ENCODE results near the gene XPR1. TPM values are rescaled to one million over a fixed set of nuclear protein-coding genes. Genes with fewer than 3 reads are reported as not detected.

XPR1 gene
- total and polyA plus RNA-seq, 2 of the 8 experiments (the other 6 are each of a cell fraction or from before 2014, with no cell fraction given) = 28.6 to 43.9 TPM

DNA sequence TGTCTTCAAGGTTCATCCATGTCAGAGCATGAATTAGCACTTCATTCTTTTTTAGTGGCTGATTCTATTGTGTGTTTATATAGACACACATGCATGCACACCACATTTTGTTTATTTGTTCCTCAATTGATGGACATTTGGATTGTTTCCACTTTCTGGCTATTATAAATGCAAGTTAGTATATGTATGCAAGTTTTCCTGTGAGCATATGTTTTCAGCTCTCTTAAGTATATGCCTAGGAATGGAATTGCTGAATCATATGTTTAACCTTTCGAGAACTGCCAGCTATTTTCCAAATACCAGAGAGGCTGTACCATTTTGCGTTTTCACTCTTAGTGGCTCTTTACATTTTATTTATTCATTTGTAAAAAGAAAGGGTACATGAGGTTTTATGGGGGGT is 171.0 kb downstream of the XPR1 start:
- Histone ChIP-seq H2BK5ac (ENCODE audit: low read depth, low read length) (no peak overlapping the region), H3K14ac (ENCODE audit: insufficient read length) (no peak overlapping the region), H4K20me1 (replicated peaks in 1 of 2; ENCODE audit: control insufficient read depth in 1 of 2, insufficient read depth in 2 of 2, low read length in 2 of 2) (no peaks in the 10 kb centered on the region), H3K27ac (ENCODE audit: low read depth, low read length) (no peak overlapping the region), H3K23ac (ENCODE audit: insufficient read length) (no peak overlapping the region), H3K4ac (replicated peaks; ENCODE audit: insufficient read length, low read depth, low read length) (no peak overlapping the region), H2AFZ (ENCODE audit: low read length) (no peak overlapping the region), H4K5ac (ENCODE audit: insufficient read length, low read depth, low read length) (no peak overlapping the region), H3K27me3 (replicated peaks in 1 of 4; ENCODE audit: control insufficient read depth in 3 of 4, extremely low read depth in 1 of 4, insufficient read depth in 3 of 4, low read length in 3 of 4) (no peaks in the 10 kb centered on the region), H3K4me2 (ENCODE audit: insufficient read depth in 1 of 2, low read depth in 2 of 2, low read length in 2 of 2) (no peak overlapping the region), H3K18ac (ENCODE audit: extremely low read depth, low read length) (no peak overlapping the region), H3K4me3 (ENCODE audit: extremely low read depth in 1 of 4, insufficient read depth in 2 of 4, low read depth in 3 of 4, low read length in 4 of 4) (no peak overlapping the region), H3K4me1 (replicated peaks in 1 of 4; ENCODE audit: control insufficient read depth in 3 of 4, insufficient read depth in 4 of 4, low read length in 3 of 4) (no peaks in the 10 kb centered on the region), H4K91ac (replicated peaks; ENCODE audit: insufficient read length, low read length) (no peak overlapping the region), H2BK12ac (ENCODE audit: low read depth, low read length) (no peak overlapping the region), H3K9ac (replicated peaks in 1 of 4; ENCODE audit: extremely low read depth in 1 of 4, low read depth in 3 of 4, low read length in 3 of 4) (no peak overlapping the region), H2BK120ac (replicated peaks; ENCODE audit: low read depth, low read length) (no peak overlapping the region), H3K9me3 (ENCODE audit: insufficient read depth in 2 of 2, low read depth in 1 of 2, low read length in 1 of 2) (no peaks in the 10 kb centered on the region), H3K36me3 (ENCODE audit: control insufficient read depth in 2 of 4, insufficient read depth in 4 of 4, low read length in 3 of 4) (no peaks in the 10 kb centered on the region; a peak in 1 of 8 replicates), H3K79me1 (ENCODE audit: low read depth, low read length) (no peaks in the 10 kb centered on the region), H2AK5ac (ENCODE audit: low read depth, low read length) (no peak overlapping the region), H3K23me2 (ENCODE audit: low read depth, low read length) (no peaks in the 10 kb centered on the region), H4K8ac (ENCODE audit: extremely low read depth, insufficient read depth, low read length) (no peak overlapping the region), H3K56ac (replicated peaks; ENCODE audit: insufficient read length, low read depth, low read length) (no peak overlapping the region), H2BK20ac (ENCODE audit: low read length) (no peak overlapping the region), H2BK15ac (ENCODE audit: low read length) (no peak overlapping the region), H3K79me2 (ENCODE audit: control insufficient read depth in 1 of 2, insufficient read depth in 2 of 2, low read length in 2 of 2) (no peaks in the 10 kb centered on the region)
- DNase-seq (ENCODE audit: low read depth in 1 of 2, low spot score in 2 of 2) (no peak), FAIRE-seq (no peak)
- WGBS, 2 experiments (ENCODE audit: extremely low coverage in 1 of 2, insufficient coverage in 1 of 2, insufficient read length in 1 of 2, insufficient replicate concordance in 2 of 2, low coverage in 1 of 2, low lambda C conversion rate in 2 of 2, missing lambda C conversion rate in 1 of 2) = 89% methylated on average over 2 of the region's 2 CpGs; no CpG with 5 or more reads in 1 of the 2 experiments
- TF ChIP-seq, protein P1, sequence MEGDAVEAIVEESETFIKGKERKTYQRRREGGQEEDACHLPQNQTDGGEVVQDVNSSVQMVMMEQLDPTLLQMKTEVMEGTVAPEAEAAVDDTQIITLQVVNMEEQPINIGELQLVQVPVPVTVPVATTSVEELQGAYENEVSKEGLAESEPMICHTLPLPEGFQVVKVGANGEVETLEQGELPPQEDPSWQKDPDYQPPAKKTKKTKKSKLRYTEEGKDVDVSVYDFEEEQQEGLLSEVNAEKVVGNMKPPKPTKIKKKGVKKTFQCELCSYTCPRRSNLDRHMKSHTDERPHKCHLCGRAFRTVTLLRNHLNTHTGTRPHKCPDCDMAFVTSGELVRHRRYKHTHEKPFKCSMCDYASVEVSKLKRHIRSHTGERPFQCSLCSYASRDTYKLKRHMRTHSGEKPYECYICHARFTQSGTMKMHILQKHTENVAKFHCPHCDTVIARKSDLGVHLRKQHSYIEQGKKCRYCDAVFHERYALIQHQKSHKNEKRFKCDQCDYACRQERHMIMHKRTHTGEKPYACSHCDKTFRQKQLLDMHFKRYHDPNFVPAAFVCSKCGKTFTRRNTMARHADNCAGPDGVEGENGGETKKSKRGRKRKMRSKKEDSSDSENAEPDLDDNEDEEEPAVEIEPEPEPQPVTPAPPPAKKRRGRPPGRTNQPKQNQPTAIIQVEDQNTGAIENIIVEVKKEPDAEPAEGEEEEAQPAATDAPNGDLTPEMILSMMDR (IDR thresholded peaks at IDR 0.05; ENCODE audit: control extremely low read depth in 1 of 3, insufficient read depth in 1 of 3, low read depth in 1 of 3, low read length in 3 of 3) = no peak
- no peak for TF ChIP-seq POLR2A (IDR thresholded peaks at IDR 0.05; ENCODE audit: control extremely low read depth in 1 of 2, low read depth in 2 of 2, low read length in 2 of 2)
- no peak for TF ChIP-seq CBX8 (IDR thresholded peaks at IDR 0.05; ENCODE audit: borderline replicate concordance, low read depth, low read length)
- TF ChIP-seq BRCA1 (IDR thresholded peaks at IDR 0.05; ENCODE audit: low read depth, low read length) = no peak
- TF ChIP-seq CTBP2 (IDR thresholded peaks at IDR 0.05; ENCODE audit: borderline replicate concordance, insufficient read depth, insufficient read length, low read length) = no peak
- TF ChIP-seq NANOG (IDR thresholded peaks at IDR 0.05; ENCODE audit: insufficient read depth, low read depth, low read length, poor library complexity, severe bottlenecking) = no peak
- TF ChIP-seq JUND (IDR thresholded peaks at IDR 0.05; ENCODE audit: low read length) = no peak
- TF ChIP-seq JUN (IDR thresholded peaks at IDR 0.05; ENCODE audit: low read depth, low read length) = no peak
- no peak for TF ChIP-seq GTF2F1 (IDR thresholded peaks at IDR 0.05; ENCODE audit: borderline replicate concordance, low read depth, low read length)
- TF ChIP-seq TAF1 (IDR thresholded peaks at IDR 0.05; ENCODE audit: low read depth, low read length) = no peak
- ChIA-PET POLR2A (ENCODE audit: partially characterized antibody) (no interaction called here), CTCF (ENCODE audit: partially characterized antibody) (no interaction called here)

Data from H1 (cell line).